ENCODE data around the gene GSTO2. TPM values are rescaled to one million over a fixed set of nuclear protein-coding genes. Genes with fewer than 3 reads are reported as not detected.
"Not testable (repeated sequence)": the region's sequence is repeated elsewhere in the genome, so short reads cannot be mapped to it uniquely, and the experiment has no call there.

The GSTO2 gene
- total RNA-seq, 1 donor from 2014 or later: 0.58 TPM

GRCh38 chr10:104242545-104242944, 26.4 kb upstream of the GSTO2 start:
- Mint-ChIP-seq H3K27ac (ENCODE audit: unreplicated experiment) (no peak overlapping the region), H3K9me3 (peaks cover 8% of the 10 kb centered on the region), H3K4me1 (peaks cover 6% of the 10 kb centered on the region), H3K4me3 (no peak overlapping the region), H3K36me3 (ENCODE audit: low read depth) (peaks cover 4% of the 10 kb centered on the region), H3K27me3 (ENCODE audit: low read depth) (peaks cover 15% of the 10 kb centered on the region)
- no peak for TF ChIP-seq CTCF (conservative IDR thresholded peaks at IDR 0.05)
- DNase-seq (ENCODE audit: low read depth, low spot score): no peak

- H3K27me3 Mint-ChIP-seq (ENCODE audit: low read depth): peaks cover 13% of the 10 kb centered on the region
- not testable (repeated sequence) for H3K36me3 Mint-ChIP-seq (ENCODE audit: low read depth); DNase-seq (ENCODE audit: low read depth, low spot score); H3K27ac Mint-ChIP-seq (ENCODE audit: unreplicated experiment); H3K4me1 Mint-ChIP-seq; H3K4me3 Mint-ChIP-seq; H3K9me3 Mint-ChIP-seq
Observed at GRCh38 chr10:104243009-104243408, 26.0 kb upstream of the GSTO2 start.

GRCh38 chr10:104243512-104243911, 25.5 kb upstream of the GSTO2 start:
- peaks cover 6% of the 10 kb centered on the region for H3K4me1 Mint-ChIP-seq
- no peak overlapping the region for H3K27ac Mint-ChIP-seq (ENCODE audit: unreplicated experiment)
- TF ChIP-seq CTCF (conservative IDR thresholded peaks at IDR 0.05): no peak
- peaks cover 4% of the 10 kb centered on the region for H3K36me3 Mint-ChIP-seq (ENCODE audit: low read depth)
- H3K27me3 Mint-ChIP-seq (ENCODE audit: low read depth): peaks cover 12% of the 10 kb centered on the region
- DNase-seq (ENCODE audit: low read depth, low spot score): no peak
- no peak overlapping the region for H3K4me3 Mint-ChIP-seq
- peaks cover 6% of the 10 kb centered on the region for H3K9me3 Mint-ChIP-seq

- Mint-ChIP-seq H3K9me3 (peaks cover 6% of the 10 kb centered on the region), H3K4me3 (no peak overlapping the region), H3K27ac (ENCODE audit: unreplicated experiment) (no peak overlapping the region), H3K4me1 (peaks cover 6% of the 10 kb centered on the region), H3K27me3 (ENCODE audit: low read depth) (peaks cover 7% of the 10 kb centered on the region), H3K36me3 (ENCODE audit: low read depth) (peaks cover 4% of the 10 kb centered on the region)
- DNase-seq (ENCODE audit: low read depth, low spot score): no peak
- no peak for TF ChIP-seq CTCF (conservative IDR thresholded peaks at IDR 0.05)
Observed at GRCh38 chr10:104245066-104245632, 23.8 kb upstream of the GSTO2 start.

GRCh38 chr10:104246976-104247375, 22.0 kb upstream of the GSTO2 start:
- H3K27ac Mint-ChIP-seq (ENCODE audit: unreplicated experiment): no peak overlapping the region
- no peak for TF ChIP-seq CTCF (conservative IDR thresholded peaks at IDR 0.05)
- H3K4me1 Mint-ChIP-seq: peaks cover 14% of the 10 kb centered on the region
- H3K27me3 Mint-ChIP-seq (ENCODE audit: low read depth): peaks cover 6% of the 10 kb centered on the region
- H3K9me3 Mint-ChIP-seq: peaks cover 6% of the 10 kb centered on the region
- peaks cover 4% of the 10 kb centered on the region for H3K36me3 Mint-ChIP-seq (ENCODE audit: low read depth)
- H3K4me3 Mint-ChIP-seq: no peak overlapping the region
- no peak for DNase-seq (ENCODE audit: low read depth, low spot score)

GRCh38 chr10:104247513-104248146, 21.4 kb upstream of the GSTO2 start:
- Mint-ChIP-seq H3K4me1 (peaks cover 14% of the 10 kb centered on the region), H3K27me3 (ENCODE audit: low read depth) (peaks cover 9% of the 10 kb centered on the region), H3K36me3 (ENCODE audit: low read depth) (peaks cover 4% of the 10 kb centered on the region), H3K27ac (ENCODE audit: unreplicated experiment) (no peak overlapping the region), H3K9me3 (peaks cover 6% of the 10 kb centered on the region), H3K4me3 (no peak overlapping the region)
- DNase-seq (ENCODE audit: low read depth, low spot score): no peak
- TF ChIP-seq CTCF (conservative IDR thresholded peaks at IDR 0.05): no peak

GRCh38 chr10:104248931-104249330, 20.1 kb upstream of the GSTO2 start:
- DNase-seq (ENCODE audit: low read depth, low spot score); H3K36me3 Mint-ChIP-seq (ENCODE audit: low read depth); H3K4me3 Mint-ChIP-seq; H3K9me3 Mint-ChIP-seq; H3K27ac Mint-ChIP-seq (ENCODE audit: unreplicated experiment): not testable (repeated sequence)
- peaks cover 16% of the 10 kb centered on the region for H3K4me1 Mint-ChIP-seq
- H3K27me3 Mint-ChIP-seq (ENCODE audit: low read depth): peaks cover 15% of the 10 kb centered on the region
